ENCODE results near the gene PAQR7.

PAQR7 gene

GRCh38 chr1:25869909-25870606 lies 5.5 kb downstream of the PAQR7 start:
- Histone ChIP-seq H3K9ac (no peak overlapping the region), H3K4me3 (ENCODE audit: low read depth, low read length) (no peak overlapping the region), H3K4me1 (peaks cover 7% of the 10 kb centered on the region), H3K9me3 (ENCODE audit: control insufficient read depth, low read length) (no peaks in the 10 kb centered on the region), H2AFZ (no peak overlapping the region), H3K27me3 (ENCODE audit: control insufficient read depth, insufficient read depth, low read length) (no peaks in the 10 kb centered on the region), H3K79me2 (no peaks in the 10 kb centered on the region), H3K27ac (no peak overlapping the region), H3K4me2 (ENCODE audit: low read length) (no peak overlapping the region), H3K36me3 (ENCODE audit: control insufficient read depth, insufficient read depth, low read length) (no peaks in the 10 kb centered on the region)
- TF ChIP-seq CTCF (IDR thresholded peaks at IDR 0.05), result no peak

GRCh38 chr1:25867210-25867991 lies 8.1 kb downstream of the PAQR7 start:
- no peak overlapping the region for H3K4me2 ChIP-seq (ENCODE audit: low read length)

GRCh38 chr1:25866288-25866687 lies 9.2 kb downstream of the PAQR7 start:
- Histone ChIP-seq H3K9ac (no peak overlapping the region), H3K4me3 (ENCODE audit: low read depth, low read length) (no peak overlapping the region), H3K27me3 (ENCODE audit: control insufficient read depth, insufficient read depth, low read length) (no peaks in the 10 kb centered on the region), H2AFZ (no peak overlapping the region), H3K79me2 (no peaks in the 10 kb centered on the region), H3K4me1 (no peaks in the 10 kb centered on the region), H3K4me2 (ENCODE audit: low read length) (peak overlapping the region; percentile 40), H3K36me3 (ENCODE audit: control insufficient read depth, insufficient read depth, low read length) (no peaks in the 10 kb centered on the region), H3K9me3 (ENCODE audit: control insufficient read depth, low read length) (no peaks in the 10 kb centered on the region), H3K27ac (no peak overlapping the region)
- TF ChIP-seq CTCF (IDR thresholded peaks at IDR 0.05), result no peak

More at GRCh38 chr1:25867210-25867991, 8.1 kb downstream of the PAQR7 start:
- Histone ChIP-seq H3K4me1 (peaks cover 2% of the 10 kb centered on the region), H3K36me3 (ENCODE audit: control insufficient read depth, insufficient read depth, low read length) (no peaks in the 10 kb centered on the region), H2AFZ (no peak overlapping the region), H3K79me2 (no peaks in the 10 kb centered on the region), H3K27me3 (ENCODE audit: control insufficient read depth, insufficient read depth, low read length) (no peaks in the 10 kb centered on the region), H3K9ac (no peak overlapping the region), H3K27ac (no peak overlapping the region), H3K4me3 (ENCODE audit: low read depth, low read length) (no peak overlapping the region), H3K9me3 (ENCODE audit: control insufficient read depth, low read length) (no peaks in the 10 kb centered on the region)
- no peak for TF ChIP-seq CTCF (IDR thresholded peaks at IDR 0.05)

GRCh38 chr1:25864434-25864833 lies 11.1 kb downstream of the PAQR7 start:
- no peak for TF ChIP-seq CTCF (IDR thresholded peaks at IDR 0.05)
- Histone ChIP-seq H3K27ac (no peak overlapping the region), H3K27me3 (ENCODE audit: control insufficient read depth, insufficient read depth, low read length) (no peaks in the 10 kb centered on the region), H3K9ac (no peak overlapping the region), H3K4me1 (no peaks in the 10 kb centered on the region), H3K4me2 (ENCODE audit: low read length) (no peak overlapping the region), H3K4me3 (ENCODE audit: low read depth, low read length) (no peak overlapping the region), H3K9me3 (ENCODE audit: control insufficient read depth, low read length) (no peaks in the 10 kb centered on the region), H3K79me2 (no peaks in the 10 kb centered on the region), H2AFZ (no peak overlapping the region), H3K36me3 (ENCODE audit: control insufficient read depth, insufficient read depth, low read length) (no peaks in the 10 kb centered on the region)

Measured in parathyroid adenoma (tissue), 2 donors.